ENCODE measurements around the gene RTN1.
A peak's percentile ranks its signal among the peaks of the same experiment; 100 is the strongest.

The RTN1 gene

DNA sequence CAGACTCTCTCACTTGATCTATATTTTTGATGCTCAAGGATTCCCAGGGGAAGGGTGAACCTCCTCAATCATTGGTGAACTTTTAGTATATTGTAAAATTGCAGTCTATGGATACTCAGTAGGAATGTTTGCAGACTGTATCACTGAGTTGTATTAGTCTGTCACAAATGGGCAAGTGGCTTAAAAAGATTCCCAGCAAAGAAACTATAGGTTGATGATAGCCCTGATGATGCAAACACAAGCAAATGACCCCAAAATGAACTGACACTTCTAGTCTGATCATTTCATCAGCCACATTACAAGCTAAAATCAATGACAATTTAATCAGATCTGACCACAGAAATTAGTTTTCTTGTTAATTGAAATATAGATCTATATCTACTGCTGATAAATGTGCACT lies 59.5 kb downstream of the RTN1 start:
- no peak for DNase-seq (ENCODE audit: low spot score)

DNA sequence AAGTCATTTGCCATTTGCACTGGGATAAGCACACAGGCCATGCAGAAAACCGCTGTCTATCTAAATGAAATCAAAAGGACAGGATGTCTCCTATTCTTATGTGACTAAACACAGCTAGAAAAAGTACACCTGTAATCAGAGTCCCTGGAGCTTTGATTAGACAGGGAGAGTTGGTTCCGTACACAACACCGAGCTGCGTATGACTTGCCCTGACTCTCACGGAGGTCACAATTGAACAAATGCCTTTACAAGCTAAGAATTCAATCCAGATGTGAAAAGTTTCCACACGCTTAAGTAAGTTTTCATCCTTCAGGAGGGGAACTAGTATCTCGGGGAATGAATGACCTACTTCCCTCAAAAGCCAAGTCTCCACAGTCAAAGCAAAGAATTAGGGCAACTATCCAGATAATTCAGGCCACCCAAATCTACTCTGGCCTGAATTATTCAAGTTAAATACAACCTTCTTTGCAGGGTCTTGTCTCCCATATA lies 67.5 kb downstream of the RTN1 start:
- no peak for DNase-seq (ENCODE audit: low spot score)

- DNase-seq (ENCODE audit: low spot score): no peak
These were observed 82.4 kb downstream of the RTN1 start for GRCh38 chr14:59788176-59788575.

DNA sequence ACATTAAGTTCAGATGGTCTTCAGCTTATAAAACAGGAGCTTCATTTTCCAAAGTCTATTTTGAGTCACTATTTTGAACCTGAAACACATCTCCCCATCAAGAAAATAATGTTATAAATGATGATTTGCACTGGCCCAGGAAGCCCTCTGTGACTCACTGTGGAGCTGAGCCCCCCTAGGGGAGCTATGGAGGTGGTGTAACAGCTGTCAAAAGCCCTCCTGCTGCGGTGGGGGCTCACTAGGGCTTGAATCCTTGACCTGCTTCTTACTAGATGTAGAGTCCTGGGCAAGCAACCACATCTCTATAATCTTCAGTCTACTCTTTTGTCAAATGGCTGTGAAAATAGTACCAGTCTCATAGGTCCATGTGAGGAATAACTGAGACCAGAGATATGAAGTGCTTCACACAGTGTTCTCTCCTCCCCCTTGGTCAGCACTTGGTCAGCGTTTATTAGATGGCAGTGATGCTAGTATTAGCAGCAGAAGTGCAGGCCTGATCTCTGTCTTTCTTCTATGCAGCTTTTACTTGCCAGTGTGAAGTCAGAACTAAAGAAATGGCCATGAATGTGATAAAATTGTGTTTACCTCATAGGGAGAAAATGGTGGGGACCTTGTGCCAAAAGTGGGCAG lies 83.4 kb downstream of the RTN1 start:
- DNase-seq (ENCODE audit: low spot score): no peak

- DNase-seq (ENCODE audit: low spot score): no peak
These were observed 84.9 kb downstream of the RTN1 start for GRCh38 chr14:59785629-59786028.

- no peak for DNase-seq (ENCODE audit: low spot score)
These were observed 87.8 kb downstream of the RTN1 start for GRCh38 chr14:59782760-59783159.

- DNase-seq (ENCODE audit: low spot score): no peak
These were observed 93.5 kb downstream of the RTN1 start for GRCh38 chr14:59777006-59777579.

- no peak for DNase-seq (ENCODE audit: low spot score)
These were observed 94.1 kb downstream of the RTN1 start for GRCh38 chr14:59776468-59776867.

- no peak for DNase-seq (ENCODE audit: low spot score)
These were observed 98.3 kb downstream of the RTN1 start for GRCh38 chr14:59772233-59772632.

GRCh38 chr14:59771577-59771976 lies 99.0 kb downstream of the RTN1 start:
- peak; percentile 10 for DNase-seq (ENCODE audit: low spot score)

DNA sequence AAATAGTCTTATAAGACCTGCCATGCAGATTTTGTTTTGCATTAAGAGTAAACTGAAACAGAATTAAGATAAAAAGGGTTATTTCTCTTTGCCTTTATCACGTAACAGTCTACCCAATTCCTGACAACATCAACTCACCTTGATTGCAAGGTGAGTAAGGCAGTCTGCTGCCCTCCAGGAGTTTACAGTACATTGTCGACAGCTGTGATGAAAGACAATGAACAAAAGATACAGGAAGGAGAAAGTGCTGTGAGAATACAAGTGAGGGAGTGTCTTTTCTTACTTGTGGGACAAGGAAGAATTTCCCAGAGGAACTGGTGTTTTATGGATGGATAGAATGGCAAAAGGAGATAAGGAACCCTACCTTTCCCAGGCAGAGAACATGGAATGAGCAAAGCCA lies 101.0 kb downstream of the RTN1 start:
- no peak for DNase-seq (ENCODE audit: low spot score)

- DNase-seq (ENCODE audit: low spot score): no peak
These were observed 101.7 kb downstream of the RTN1 start for GRCh38 chr14:59768855-59769375.

- no peak for DNase-seq (ENCODE audit: low spot score)
These were observed 108.7 kb downstream of the RTN1 start for GRCh38 chr14:59761851-59762250.

DNA sequence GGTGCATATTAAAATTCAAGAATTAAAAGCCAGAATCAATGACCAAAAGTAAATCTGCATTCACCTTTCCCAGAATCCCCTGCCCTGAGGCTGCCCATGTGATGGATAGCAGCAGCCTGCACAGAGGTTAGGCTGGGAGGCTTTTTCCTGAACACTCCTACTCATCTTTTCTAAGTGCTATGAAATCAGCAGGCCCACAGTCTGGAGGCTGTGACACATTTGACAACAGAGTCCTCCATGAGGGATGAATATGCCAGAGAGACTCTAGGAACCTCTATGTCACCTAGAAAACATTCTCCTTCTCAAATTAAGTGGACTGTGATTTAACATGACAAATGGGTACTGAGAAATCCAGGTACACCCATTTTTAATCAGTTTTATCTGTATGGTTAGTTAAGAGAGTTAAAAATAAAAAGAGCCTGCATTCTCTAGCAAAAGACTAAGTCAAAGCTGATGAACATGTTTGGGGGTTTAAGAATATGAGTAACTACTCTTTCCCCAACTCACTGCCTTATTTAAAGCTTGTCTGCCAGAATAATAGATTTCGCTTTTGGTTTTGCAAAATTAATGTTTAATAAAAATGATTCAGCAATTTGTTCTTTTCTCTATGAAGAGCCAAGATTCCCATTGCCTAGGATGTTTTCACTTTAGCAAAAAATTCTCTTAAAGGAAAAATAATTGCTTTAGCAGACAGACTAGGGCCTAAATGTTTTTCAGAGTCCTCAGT lies 115.0 kb downstream of the RTN1 start:
- DNase-seq (ENCODE audit: low spot score): no peak

GRCh38 chr14:59754256-59754655 lies 116.3 kb downstream of the RTN1 start:
- DNase-seq (ENCODE audit: low spot score): no peak

DNA sequence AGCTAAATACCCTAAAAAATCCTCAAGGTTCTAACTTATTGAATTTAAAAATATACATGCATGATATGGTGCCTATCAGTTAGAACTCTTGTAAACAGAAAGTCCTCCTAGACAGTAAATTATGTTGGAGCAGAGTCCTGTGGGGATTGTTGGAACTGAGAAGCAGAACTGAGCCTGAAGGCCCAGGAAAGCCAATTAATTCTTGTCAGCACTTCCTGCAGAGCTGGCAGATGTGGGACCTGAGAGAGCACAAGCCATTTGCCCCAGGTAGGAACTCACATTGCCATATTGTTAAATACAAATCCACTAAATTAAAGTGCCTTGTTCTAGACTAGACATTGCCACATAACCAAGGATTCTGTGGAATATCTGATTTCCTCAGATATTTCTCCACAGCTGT lies 117.1 kb downstream of the RTN1 start:
- no peak for DNase-seq (ENCODE audit: low spot score)

- DNase-seq (ENCODE audit: low spot score): no peak
These were observed 119.0 kb downstream of the RTN1 start for GRCh38 chr14:59751578-59751977.

DNA sequence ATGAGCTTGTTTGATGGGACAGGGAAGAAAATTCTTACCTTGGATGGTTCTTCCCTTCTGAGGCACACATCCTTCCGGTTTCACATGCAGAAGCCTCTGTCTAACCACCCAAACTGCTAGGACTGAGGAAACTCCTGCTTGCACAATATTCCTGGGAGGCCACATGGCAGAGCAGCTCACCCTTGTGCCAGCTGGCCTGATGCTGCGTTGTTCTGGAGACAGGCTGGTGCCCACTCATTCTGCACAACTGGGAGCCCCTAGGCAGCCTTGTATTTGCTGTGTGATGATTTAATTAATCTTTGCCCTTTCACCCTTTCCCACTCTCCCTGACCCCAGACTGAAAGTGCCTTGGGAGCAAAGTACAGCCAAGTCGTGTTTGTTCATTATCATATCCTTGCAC lies 130.8 kb downstream of the RTN1 start:
- no peak for DNase-seq (ENCODE audit: low spot score)

DNA sequence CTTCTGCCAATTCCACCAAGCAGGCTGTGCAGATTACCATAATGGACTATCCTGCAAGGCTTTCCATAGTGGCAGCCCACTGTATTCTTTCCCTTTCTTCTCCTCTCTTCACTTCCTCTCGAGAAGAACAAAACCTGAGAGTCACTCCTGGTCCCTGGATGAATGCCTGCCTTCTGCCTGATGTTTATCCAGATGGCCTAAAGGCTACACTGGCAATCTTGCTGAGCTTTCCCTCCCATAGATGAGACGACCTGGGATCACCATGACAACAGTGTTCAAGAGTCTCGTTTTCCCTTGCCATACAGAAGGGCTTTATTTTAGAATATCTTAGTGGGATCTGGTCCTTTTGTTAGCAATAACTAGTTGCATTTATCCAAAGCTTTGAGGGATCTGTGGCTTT lies 142.3 kb downstream of the RTN1 start:
- peak; percentile 6 for DNase-seq (ENCODE audit: low spot score)

- DNase-seq (ENCODE audit: low spot score): no peak
These were observed 143.4 kb downstream of the RTN1 start for GRCh38 chr14:59727073-59727661.

DNA sequence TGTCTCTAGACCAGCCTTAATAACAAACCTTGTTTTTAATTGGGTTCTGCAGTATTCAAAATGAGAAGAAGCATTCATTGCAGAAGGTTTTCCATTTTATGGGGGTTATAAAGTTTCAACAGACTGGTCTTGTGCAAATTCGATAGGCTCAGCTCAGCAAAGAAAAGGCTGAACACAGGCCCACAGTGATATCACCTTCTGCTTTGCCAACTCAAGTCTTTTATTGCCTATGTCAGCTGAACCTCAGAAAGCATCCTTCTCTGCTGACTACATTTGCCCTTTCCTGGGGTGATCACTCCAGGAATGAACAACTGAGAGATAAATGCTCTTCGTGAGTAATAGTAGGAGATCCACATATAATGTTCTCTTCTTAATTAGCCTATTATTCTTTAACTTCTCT lies 159.5 kb downstream of the RTN1 start:
- DNase-seq (ENCODE audit: low spot score): no peak

DNA sequence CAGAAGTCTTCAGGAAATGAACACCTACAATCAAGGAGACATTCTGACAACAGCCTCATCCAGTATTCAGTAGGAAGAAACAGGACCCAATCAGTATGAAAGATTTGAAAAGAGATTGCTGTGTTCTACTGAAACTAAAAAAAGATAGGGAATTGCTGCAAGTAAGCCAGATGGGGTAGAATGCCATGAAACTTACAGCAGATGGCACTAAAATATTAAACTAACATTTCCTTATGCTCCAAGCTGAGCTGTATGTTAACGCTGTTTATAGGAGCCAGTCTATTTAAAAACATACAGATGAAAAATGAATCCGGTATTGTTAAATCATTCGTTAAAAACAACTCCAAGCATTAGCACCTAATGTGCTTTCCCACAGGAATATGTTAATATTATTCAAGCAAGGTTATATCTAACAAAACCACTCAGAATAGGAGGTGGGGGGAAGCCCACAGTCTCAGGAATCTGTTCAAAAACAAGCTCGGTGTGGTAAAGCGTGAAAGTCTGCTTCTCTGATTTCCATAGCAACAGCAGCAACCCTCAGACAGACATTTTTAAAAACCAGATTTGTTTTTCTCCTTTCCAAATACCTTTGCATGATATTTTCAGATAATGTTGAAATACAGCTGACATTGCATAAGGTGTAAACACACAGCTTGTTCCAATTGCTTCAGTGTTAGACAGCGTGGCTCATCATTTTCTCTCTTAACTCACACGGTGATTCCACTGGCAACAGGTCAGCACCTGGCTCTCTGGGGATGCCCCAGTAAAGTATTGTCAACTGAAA lies 162.6 kb downstream of the RTN1 start:
- DNase-seq (ENCODE audit: low spot score): no peak

Data from SK-N-DZ (cell line).